Measurements from ENCODE around the gene DOCK3.

DNA sequence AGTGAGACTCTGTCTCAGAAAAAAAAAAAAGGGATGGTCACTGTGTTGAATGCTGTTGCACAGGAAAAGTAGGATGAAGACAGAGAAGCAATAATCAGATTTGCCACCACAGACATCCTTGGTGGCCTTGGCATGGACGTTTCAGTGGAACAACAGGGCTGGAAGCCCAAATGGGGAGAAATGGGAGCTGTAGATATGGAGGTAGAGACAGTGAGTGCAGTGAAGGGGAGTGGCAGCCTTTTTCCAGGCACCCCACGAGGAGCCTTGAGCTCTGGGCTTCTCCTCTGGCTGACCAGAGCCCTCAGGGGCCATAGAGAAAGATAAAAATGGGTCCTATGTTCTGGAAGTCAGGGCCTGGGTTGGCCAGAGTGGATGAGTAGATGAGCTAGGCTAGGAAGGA is 12.3 kb upstream of the DOCK3 start:
- TF ChIP-seq TAF1 (IDR thresholded peaks at IDR 0.05; ENCODE audit: borderline replicate concordance, low read depth, low read length) (no peak), POLR2A (IDR thresholded peaks at IDR 0.05; ENCODE audit: low read depth, low read length) (no peak)
